IMR-90 (cell line): ENCODE measurements around the gene ATOH8.

ENCODE experiments used
- NFE2L2 ChIP-seq: fragments of 150-350 bp; IDR thresholded peaks from 2 replicates; pipeline ENCODE4 v1.6.1; 2016; ENCODE audit warnings: low read depth, mild to moderate bottlenecking, low read length
- POLR2A ChIP-seq: IDR thresholded peaks from 2 replicates; pipeline ENCODE4 v1.6.1; 2012; ENCODE audit warnings: mild to moderate bottlenecking, low read depth, low read length

- no peak for TF ChIP-seq POLR2A
- no peak for TF ChIP-seq NFE2L2
Measured at GRCh38 chr2:85706063-85706462, 47.7 kb upstream of the ATOH8 start.
